ENCODE data around the gene ASF1B.
"Not testable (repeated sequence)": the region's sequence is repeated elsewhere in the genome, so short reads cannot be mapped to it uniquely, and the experiment has no call there.

ASF1B gene

DNA sequence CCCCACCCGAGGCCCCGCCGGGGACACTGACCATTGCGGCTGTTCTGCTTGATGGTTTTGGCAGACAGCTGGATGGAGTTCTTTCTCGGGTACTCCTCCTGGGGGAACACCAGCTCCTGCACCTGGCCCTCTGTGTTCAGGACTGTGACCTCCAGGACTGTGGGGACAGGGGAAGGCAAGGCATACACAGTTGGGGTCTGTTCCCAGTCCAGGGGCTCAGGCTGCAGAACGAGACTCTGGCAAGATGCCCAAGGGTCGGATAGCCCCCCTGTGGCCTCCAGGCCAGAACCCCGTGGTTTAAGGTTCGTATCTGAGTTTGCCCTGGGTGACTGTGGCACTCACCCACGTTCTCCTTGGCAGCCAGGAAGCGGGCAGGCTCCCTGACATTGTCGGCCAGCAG is 22.7 kb upstream of the ASF1B start:
- DNase-seq: no peak

DNA sequence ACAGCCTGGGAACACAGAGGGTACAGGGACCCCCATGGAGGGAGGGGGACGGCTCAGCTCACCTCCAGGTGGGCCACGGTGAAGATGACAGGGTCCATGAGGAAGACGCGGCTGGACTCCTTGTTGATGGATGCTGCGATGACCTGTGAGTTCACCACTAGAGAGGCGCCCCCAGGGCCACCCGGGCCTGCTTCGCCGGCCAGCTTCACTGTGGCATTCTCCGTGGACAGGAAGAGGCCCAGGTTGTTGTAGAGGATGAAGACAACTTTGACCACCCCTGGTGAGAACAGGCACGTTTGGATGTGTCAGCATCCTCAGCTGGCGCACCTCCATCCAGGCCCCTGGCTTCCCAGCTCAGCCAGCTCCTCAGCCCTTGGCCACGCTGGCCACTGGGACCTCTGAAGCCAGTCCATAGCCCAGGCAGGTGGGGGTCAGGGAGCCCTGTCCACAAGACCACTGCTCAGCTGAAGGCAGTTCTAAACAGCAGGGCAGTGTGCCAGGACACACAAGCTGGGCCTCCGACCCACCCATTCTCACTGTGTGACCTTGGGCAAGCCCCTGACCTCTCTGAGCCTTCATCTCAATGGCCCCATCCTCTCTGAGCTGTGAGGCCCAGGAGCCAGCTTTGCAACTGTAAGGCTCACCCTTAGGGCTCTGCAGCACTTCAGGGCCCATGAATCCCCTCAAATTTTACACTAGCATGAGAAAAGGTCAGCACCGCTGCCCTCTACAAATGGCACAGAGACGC is 22.1 kb upstream of the ASF1B start:
- no peak for DNase-seq

DNA sequence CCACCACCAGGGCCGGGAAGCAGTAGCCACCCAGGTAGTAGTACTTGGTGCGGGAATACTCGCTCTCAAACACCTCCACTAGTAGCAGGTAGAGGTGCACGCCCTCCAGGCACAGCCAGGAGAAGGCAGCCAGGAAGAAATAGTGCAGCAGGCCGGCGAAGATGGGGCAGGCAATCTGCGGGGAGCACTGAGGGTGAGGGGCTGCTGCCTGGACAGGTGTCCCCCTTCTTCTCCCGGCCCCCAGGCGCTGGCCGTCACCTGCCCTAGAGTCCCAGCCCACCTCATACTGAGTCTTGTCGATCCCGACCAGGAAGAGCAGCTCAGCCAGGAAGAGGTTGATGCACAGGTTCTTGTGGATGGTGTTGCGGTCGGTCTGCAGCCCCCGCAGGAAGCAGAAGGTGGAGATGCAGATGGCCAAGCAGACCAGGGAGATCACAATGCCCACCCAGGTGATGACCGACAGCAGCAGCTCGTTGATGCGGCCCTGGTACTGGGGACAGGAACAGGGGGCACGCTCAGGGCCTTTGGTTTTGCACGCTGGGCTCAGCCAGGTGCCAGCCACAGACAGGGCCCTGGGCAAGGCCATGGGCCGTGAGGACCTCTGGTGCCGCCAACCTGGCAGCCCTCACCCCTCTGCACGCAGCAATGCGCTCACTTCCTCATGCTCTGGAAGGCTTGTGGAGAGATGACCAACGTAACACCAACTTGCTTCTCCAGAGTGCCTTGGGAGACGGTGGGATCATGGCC is 20.8 kb upstream of the ASF1B start:
- DNase-seq: no peak

DNA sequence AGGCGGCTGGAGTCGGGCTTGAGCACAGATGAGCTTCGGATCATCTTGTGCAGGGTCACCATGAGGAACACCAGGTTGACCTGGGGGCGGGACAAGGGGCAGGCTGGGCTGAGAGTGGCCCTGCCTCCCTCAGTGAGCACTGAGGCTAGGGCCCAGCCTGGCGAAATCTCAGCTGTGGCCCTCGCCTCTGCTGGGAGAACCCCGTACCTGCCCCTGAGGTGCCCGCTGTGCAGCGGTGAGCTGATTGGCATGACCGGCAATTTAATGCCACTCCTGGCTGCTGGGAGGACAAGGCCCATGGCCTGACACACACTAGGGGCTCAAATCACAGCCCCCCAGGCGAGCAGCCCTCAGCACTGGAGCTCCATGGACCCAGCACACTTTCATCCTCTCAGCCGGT is 19.7 kb upstream of the ASF1B start:
- no peak for DNase-seq

DNA sequence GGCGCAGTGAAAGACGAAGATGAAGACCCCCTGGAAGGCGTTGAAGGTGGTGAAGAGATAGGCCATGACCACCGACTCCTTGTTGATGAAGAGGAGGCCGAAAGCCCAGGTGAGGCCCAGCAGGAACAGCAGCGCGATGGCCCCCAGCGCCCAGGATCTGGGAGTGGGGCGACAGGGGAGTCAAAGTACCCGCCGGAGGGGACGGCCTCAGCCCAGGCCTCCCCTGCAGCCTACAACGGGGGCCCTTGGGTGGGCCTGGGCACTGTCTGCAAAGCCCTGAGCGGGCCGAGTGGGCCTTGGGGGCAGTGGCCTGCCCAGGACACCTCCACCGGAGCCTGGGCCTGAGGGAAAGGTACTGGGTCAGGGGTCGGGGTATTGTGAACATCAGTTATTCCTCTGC is 19.0 kb upstream of the ASF1B start:
- DNase-seq: no peak

DNA sequence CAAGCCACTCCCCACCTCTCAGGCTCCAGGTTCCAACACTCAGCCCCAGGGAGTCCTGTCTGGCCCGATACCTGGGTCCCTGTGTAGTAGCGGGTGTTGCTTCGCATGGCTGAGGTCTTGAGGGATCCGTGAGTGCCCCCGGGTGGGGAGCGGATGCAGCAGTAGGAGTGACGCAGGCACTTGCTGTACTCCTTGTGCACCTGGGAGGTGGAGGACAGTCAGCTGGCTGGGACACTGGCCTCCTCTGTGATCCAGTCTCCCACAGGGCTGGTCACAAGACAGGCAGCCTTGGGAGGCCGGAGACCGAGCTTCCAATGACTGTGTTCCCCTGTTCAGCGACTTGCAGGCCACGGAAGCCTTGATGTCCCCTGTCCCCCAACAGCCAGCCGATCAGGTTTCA is 16.3 kb upstream of the ASF1B start:
- no peak for DNase-seq

DNA sequence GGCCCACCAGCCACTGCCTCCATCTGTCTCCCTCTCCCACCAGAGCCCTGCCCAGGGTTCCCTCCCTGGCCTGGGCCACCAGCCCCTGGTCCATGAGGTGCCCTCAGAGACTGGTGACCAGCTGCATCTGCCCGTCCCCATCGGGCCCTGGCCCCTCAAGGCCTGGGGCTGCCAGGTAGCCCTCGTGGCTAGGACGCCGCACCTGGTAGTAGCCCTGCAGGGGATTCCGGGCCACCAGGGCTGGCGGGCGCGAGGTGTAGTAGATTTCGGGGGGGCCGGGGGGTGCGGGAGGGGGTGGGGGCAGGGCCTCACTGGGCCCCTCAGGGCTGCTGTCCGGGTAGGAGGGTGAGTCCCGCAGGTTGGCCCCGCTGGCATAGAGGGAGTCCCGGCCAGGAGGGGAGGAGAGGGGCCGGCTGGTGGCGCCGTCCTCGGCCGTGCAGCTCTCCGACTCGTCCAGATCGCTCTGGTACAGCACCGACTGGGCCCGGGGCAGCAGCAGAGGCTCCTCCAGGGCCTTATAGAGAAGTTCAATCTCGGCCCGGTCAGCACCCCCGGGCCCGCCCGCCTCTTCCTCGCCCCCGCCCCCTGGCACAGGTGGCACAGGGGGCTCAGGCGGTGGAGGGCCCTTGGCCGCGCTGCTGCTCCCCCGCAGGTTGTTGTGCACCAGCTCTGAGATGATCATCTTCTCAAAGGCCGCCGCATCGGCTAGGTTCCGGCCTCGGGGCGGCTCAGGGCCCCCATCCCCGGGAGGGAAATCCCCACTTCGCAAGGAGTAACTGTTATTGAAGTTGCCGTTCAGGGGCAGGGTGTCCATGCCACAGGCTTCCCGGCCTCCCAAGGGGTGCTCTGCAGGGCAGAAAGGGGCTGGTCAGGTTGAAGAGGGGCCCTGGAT is 14.6 kb upstream of the ASF1B start:
- DNase-seq: no peak

DNA sequence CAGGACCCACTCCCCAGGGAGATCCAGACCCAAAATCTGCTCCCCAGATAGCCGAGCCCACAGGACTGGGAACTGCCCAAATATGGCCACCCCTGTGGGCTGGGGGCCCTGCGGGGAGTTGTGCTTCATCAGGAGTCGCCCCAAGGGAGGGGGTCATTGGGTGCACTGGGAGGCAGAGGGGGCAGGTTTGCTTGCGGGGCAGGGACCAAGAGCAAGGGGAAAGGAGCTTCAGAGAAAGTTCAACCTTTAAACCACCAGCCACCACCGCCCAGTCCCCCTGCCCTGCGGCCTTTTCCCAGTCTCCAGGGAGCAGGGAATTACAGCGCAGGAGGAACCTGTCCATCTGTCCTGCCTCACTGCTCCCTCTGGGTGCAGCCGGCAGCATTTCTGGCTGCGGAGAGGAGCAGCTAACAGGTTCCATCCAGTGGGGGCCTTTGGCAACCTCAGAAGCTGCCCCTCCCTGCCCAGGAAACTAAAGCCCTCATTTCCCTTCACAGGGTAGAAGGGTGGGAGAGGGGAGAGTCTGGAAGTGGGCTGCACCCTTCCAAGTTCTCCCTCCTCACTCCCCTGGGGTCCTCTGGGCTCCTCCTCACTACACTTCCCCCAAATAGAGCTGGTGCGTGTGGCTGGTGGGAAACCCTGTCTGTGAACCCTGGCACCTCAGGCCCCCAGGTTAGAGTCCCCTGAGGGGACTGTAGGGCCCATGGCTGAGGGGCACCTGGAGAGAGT is 13.8 kb upstream of the ASF1B start:
- peak; percentile 67 for DNase-seq

DNA sequence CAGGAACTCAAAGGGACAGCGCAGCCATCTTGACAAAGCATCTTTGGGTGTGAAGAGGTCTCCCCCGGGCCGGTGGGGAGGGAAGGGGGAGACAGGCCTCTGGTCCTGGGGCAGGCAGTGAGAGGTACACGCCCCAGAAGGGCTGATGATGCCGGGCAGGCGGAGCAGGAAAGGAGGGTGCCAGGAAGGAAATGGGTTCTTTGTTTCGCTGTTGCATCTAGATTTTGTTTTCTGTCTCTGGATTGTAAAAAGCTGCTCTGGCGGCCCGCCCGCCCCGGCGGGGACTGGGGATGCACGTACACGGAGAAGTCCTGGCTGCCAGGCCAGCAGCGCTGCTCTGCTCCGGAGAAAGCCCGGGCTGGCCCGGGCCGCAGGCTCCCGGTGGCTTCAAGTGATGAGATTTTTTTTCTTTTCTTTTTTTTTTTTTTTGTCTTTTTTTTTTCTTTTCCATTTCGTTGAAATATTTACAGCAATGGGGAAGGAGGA is 13.2 kb upstream of the ASF1B start:
- peak; percentile 84 for DNase-seq

DNA sequence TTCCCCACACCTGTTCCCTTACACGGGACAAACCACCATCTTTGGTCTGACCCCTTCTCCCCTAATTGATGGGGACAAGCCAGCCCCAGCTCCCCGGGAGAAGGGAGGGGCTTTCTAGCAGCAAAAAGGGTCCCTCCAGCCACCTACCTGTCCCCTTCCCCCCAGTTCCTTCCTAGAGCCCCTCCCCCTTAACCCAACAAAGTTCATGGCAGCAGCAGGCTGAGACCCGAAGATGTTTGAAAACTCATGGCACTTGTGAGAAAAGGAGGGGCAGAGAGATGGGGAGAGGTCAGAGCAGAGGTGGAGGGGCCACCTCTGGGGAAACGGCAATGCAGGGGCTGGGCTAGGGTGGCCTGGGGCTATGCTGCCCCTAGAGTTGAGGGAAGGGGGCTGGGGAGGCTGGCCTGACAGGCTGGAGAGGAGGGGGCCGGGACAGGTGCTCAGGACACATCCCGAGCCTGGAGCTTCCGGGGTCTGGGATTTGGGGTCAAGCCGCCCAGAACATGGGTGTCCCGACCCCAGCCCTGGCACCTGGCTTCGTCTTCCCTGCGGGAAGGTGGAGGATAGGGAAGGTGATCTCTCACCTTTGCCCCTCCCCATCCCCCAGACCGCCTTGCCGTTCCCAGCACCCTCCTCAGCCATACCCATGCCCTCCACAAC is 12.5 kb upstream of the ASF1B start:
- no peak for DNase-seq

DNA sequence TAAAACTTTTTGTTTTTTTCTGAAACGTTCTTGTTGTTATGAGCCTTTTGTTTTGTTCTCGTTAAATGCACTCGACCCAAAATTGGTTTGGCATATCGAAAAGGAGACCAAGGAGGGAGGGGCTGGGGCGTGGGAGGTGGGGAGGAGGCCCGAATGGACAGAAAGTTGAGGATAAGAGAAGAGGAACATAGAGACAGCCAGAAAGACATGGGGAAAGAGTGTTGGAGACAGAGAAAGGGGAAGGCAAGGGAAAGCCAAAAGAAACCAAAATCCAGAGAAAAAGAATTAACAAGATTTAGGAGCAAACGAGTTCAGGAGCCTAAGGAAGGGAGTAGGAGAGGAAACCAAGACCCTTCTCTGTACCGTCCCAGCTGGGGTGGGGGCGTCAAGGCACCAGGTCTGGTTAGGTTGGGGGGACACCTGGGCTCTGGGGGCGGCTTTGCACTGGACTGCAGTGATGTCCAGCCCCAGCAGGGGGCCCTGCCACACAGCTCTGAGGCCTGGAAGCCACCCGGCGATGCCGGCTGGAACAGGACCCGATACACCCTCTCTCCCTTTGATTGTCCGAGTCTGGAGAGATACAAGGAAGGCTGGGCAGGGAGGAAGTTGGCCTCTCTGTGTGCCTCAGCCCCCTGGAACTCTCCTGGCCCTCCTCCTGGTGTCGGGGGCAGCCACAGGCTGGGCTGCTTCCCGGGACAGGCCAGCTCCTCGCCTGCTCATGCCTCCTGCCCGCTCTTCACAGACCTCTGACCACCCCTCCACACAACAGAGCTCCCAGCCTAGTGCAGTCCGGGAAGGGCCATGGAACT is 11.6 kb upstream of the ASF1B start:
- DNase-seq: peak; percentile 82

DNA sequence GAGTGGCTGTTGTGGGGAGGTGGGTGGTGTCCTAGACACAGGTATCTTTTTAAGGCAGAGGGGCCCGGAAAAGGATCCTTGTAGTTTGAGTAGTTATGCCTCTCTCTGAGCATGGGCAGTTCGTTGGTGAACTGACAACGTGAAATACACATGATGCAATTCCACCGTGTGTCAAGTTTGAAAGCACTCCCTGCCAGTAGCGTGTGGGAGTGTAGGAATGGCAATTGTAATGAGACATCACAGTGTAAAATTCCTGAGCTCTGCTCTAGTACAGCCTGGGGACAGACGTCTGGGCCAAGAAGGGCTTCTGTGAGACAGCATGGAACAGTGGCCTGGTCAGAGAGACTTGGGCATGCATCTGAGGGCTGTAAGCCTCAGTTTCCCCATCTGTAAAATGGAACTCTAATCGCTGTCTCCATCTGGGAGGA is 10.4 kb upstream of the ASF1B start:
- no peak for DNase-seq

DNA sequence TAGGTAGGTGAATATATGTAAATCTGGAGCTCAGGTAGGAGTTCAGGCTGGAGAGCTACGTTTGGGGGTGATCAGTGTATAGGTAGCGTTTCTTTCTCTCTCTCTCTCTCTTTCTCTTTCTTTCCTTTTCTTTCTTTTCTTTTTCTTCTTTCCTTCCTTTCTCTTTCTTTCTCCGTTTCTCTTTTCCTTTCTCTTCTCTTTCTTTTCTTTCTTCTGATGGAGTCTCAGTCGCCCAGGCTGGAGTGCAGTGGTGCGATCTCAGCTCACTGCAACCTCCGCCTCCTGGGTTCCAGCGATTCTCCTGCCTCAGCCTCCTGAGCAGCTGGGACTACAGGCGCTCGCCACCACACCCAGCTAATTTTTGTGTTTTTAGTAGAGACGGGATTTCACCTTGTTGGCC is 9.8 kb upstream of the ASF1B start:
- not testable (repeated sequence) for DNase-seq

DNA sequence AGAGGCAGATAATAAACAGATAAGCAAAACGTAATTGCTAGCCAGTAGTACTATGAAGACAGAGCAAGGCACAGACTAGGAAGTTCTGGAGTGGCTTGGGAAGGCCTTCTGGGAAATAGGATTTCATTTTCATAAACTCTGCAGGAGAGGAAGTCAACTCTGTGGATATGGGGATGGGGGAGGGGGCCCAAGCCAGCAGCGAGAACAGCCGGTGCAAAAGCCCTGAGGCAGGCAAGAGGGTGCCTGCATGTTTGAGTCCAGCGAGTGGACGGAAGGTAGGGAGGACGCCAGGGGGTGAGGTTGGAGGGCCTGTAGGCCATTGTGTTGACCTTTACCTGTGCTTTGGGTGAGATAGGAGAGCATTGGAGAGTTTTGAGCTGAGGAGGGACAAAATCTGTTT is 9.0 kb upstream of the ASF1B start:
- DNase-seq: no peak

DNA sequence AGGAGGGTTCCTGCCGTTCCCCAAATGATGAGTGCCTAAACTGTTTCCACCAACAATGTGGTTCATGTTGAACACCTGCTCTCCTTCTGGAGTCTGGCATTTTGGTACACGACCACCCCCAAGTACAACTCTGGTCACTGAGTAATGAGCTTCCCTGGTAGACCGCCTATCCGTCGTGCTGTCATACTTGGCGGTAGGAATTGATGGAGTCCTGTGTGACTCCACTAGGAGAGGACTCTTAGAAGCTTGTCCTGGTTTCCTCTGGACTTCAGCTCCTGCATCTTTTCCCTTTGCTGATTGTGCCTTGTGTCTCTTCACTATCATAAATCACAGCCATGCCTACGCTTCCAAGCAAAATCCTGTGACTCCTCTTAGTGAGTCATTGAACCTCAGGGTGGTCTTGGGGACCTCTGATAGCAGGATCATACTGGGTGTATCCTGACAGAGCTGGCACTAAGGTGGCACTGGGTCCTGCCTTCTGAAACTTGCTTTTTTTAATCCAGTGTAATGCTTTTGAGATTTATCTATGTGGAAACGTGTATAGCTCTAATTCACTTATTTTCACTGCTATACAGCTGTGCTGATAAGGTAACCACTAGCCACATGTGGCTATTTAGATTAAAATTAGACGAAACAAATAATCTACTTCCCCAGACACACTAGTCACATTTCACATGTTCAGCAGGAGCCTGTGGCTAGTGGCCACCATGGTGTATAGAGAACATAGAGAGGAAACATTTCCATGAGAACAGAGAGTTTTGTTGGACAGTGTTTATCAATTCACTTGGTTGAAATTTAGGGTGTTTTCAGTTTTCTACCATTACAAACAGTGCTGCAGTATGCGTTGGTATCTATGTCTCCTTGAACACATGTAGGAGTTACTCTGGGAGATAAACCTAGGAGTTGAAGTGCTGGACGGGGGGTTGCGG is 6.1 kb upstream of the ASF1B start:
- DNase-seq: no peak

DNA sequence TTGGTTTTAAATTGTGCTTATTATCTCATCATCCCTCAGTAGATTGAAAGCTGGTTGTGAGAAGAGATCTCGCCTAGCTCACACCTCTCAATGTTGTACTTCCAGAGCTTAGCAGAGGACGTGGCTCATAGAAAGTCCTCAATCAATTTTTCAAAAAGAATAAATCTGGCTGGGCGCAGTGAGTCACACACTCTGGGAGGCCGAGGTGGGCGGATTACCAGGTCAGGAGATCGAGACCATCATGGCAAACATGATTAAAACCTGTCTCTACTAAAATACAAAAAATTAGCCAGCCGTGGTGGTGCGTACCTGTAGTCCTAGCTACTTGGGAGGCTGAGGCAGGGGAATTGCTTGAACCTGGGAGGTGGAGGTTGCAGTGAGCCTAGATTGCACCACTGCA is 4.7 kb upstream of the ASF1B start:
- no peak for DNase-seq

DNA sequence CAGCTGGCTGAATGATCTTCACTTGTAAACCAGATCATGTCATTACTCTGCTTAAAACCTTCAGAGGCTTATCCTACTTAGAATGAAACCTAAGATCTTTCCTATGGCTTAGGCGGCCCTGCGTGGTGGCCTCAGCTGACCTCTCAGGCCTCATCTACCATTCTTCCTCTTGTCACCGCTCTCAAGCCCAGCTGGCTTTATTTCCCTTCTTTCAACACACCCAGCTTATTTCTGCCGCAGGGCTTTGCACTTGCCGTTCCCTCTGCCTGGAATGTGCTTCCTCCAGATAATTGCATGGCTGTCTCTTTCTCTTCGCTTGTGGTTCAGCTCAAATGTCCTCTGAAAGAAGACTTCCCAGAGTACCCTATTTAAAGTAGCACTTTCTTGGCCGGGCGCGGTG is 3.6 kb upstream of the ASF1B start:
- no peak for DNase-seq

DNA sequence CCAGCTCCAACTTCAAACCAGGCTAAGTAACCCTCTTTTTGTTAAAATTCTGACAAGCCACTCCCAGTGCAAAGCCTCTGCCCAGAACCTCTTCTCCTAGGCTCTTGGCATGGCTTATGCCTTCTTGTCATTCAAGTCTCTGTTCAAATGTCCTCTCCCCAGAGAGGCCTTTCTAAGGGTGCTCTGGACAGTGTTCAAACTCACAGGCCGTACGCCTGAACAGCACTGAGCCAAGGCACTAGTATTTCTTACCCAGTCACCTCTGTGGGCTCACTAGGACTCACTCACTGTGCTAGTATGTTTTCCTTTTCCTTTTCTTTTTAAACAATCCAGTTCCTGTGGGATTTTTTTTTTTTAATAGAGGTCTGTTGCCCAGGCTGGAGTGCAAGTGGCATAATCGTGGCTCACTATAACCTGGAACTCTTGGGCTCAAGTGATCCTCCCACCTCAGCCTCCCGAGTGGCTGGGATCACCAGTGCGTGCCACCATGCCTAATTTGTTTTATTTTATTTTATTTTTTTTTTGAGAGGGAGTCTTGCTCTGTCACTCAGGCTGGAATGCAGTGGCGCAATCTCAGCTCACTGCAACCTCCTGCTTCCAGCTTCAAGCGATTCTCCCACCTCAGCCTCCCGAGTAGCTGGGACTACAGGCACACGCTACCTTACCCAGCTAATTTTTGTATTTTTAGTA is 2.3 kb upstream of the ASF1B start:
- no peak for DNase-seq

DNA sequence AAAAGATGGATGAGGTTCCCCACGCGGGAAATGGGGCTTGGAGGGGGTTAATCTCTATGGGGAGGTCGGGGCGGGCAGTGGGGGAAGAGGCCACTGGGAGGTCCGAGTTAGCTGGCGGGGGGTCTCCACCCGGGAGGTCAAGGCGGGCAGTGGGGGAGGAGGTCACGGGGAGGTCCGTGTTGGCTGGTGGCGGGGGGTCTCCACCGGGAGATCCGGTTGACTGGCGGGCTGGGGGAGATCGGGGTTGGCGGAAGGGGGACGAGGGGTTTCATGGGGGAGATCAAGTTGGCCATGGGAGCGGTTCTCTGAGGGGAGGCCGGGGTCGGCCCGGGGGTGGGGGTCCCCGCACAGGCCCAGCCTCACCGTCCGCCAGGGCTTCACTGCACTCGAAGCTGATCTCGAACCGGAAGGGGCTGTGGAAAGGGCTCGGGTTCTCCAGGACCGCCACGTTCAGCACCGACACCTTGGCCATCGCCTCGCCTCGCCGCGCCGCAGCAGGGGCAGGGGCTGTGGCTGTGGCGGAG is 342 bp downstream of the ASF1B start:
- DNase-seq: no peak

All from activated CD8-positive, alpha-beta memory T cell treated with anti-CD3 and anti-CD28 coated beads for 24 hours (primary cell).